SU-DHL-6 (cell line): ENCODE measurements around the gene CADM1.

Source experiments
- H2AFZ ChIP-seq: fragments of 200-600 bp; sonication (generic); 2 replicates; pipeline ENCODE4 v1.6.1; 2014; ENCODE audit warnings: low read depth, mild to moderate bottlenecking, moderate library complexity, mixed read lengths, antibody characterized with exemption, low read length; ENCODE audit not compliant: severe bottlenecking
- H3F3A ChIP-seq: fragments of 200-600 bp; shearing (Covaris generic); 2 replicates; pipeline ENCODE4 v1.6.0; 2016; ENCODE audit warnings: antibody characterized with exemption, mild to moderate bottlenecking; ENCODE audit not compliant: insufficient read depth
- H3K27ac ChIP-seq: fragments of 200-600 bp; sonication (generic); 2 replicates; pipeline ENCODE4 v1.5.1; 2016; ENCODE audit warnings: low read depth, mild to moderate bottlenecking, low read length, moderate library complexity, mixed read lengths
- H3K27me3 ChIP-seq: fragments of 200-600 bp; sonication (generic), shearing (Covaris generic); 2 replicates; pipeline ENCODE4 v1.6.0; 2014; ENCODE audit warnings: mild to moderate bottlenecking, low read length
- H3K36me3 ChIP-seq: fragments of 200-600 bp; sonication (generic); 2 replicates; pipeline ENCODE4 v1.6.1; 2014; ENCODE audit warnings: mild to moderate bottlenecking, low read length, mixed read lengths
- H3K4me2 ChIP-seq: fragments of 300-600, 200-600 bp; shearing (Covaris generic), sonication (generic); 2 replicates; pipeline ENCODE4 v1.6.0; 2014; ENCODE audit warnings: low read length, low read depth, mild to moderate bottlenecking; ENCODE audit not compliant: poor library complexity, severe bottlenecking
- H3K4me3 ChIP-seq: fragments of 200-600 bp; sonication (generic); 2 replicates; pipeline ENCODE4 v1.5.1; 2014; ENCODE audit warnings: antibody characterized with exemption, low read length, mild to moderate bottlenecking, mixed read lengths; ENCODE audit not compliant: insufficient read depth, poor library complexity, severe bottlenecking
- H3K79me2 ChIP-seq: fragments of 200-600 bp; sonication (generic); 2 replicates; pipeline ENCODE4 v1.6.1; 2014; ENCODE audit warnings: mild to moderate bottlenecking, low read length, moderate library complexity; ENCODE audit not compliant: insufficient read depth
- H3K9ac ChIP-seq: fragments of 200-600 bp; sonication (generic); 2 replicates; pipeline ENCODE4 v1.7.0; 2014; ENCODE audit warnings: mild to moderate bottlenecking, low read length
- H3K9me2 ChIP-seq: fragments of 200-600 bp; sonication (generic); replicated peaks from 2 replicates; pipeline ENCODE4 v1.6.1; 2014; ENCODE audit warnings: low read length; ENCODE audit not compliant: insufficient read depth
- H3K9me3 ChIP-seq: fragments of 200-600 bp; sonication (generic); 2 replicates; pipeline ENCODE4 v1.6.1; 2014; ENCODE audit warnings: low read length, mixed read lengths; ENCODE audit not compliant: insufficient read depth
- H4K20me1 ChIP-seq: fragments of 200-600 bp; sonication (generic); 2 replicates; pipeline ENCODE4 v1.6.1; 2014; ENCODE audit warnings: low read depth, mild to moderate bottlenecking, antibody characterized with exemption, low read length, moderate library complexity, mixed read lengths
- EZH2phosphoT487 ChIP-seq: fragments of 200-600 bp; sonication (generic), shearing (Covaris generic); conservative IDR thresholded peaks from 2 replicates; pipeline ENCODE4 v1.6.1; 2018; ENCODE audit warnings: mild to moderate bottlenecking, antibody characterized with exemption, low read length, moderate library complexity, mixed read lengths
- TF ChIP-seq, protein P1 (sequence below): fragments of 200-600 bp; sonication (generic); IDR thresholded peaks from one replicate; pipeline ENCODE4 v1.5.1; 2017; ENCODE audit warnings: antibody characterized with exemption, mild to moderate bottlenecking, low read length, moderate library complexity; ENCODE audit not compliant: insufficient read depth, poor library complexity, severe bottlenecking

CADM1 gene

DNA sequence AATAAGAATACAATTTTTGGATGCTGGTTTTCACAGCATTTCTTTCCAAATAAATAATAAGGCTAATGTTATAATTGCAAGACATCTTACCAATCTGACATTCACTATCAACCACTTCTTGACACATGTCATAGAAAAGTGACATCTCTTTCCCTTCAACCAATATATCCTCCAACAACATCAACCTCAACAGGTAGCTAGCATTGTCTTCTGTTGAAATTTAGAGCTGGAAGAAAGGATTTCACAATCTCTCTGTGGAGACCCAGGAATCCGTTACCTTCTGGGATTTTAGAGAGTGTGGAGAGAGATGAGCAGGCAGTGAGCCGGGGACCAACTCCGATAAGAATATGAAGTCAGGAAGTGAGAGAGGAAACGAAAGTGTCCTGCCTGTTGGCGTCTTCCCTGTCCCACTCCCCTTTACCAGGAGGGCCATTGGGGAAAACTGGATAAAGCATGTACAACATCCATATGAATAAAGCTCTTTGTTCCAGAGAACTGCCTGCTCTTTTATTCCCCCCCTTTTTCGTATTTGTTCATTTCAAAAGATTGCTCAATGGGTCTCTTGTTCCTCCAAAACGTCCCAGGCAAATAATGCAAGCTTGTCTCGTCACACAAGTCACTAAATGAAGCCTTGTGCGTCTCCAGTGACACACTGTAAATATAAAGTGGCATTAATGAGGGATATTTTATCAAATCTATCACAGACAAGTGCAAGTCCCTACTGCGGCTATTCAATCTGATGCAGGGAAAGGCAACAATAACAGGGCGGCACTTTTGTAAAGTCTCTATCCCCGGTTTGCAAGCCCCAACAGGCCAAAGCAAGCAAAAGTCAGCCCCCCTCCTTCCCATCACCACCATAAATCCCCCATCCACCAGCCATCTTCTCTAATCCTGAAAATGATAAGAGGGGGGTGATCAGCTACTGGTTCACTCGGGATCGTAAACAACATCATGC, 3.4 kb downstream of the CADM1 start:
- H3K27me3 ChIP-seq, result no peaks in the 10 kb centered on the region
- H3K27ac ChIP-seq, result no peak overlapping the region
- H3F3A ChIP-seq, result no peaks in the 10 kb centered on the region
- no peaks in the 10 kb centered on the region for H4K20me1 ChIP-seq
- TF ChIP-seq, protein P1, sequence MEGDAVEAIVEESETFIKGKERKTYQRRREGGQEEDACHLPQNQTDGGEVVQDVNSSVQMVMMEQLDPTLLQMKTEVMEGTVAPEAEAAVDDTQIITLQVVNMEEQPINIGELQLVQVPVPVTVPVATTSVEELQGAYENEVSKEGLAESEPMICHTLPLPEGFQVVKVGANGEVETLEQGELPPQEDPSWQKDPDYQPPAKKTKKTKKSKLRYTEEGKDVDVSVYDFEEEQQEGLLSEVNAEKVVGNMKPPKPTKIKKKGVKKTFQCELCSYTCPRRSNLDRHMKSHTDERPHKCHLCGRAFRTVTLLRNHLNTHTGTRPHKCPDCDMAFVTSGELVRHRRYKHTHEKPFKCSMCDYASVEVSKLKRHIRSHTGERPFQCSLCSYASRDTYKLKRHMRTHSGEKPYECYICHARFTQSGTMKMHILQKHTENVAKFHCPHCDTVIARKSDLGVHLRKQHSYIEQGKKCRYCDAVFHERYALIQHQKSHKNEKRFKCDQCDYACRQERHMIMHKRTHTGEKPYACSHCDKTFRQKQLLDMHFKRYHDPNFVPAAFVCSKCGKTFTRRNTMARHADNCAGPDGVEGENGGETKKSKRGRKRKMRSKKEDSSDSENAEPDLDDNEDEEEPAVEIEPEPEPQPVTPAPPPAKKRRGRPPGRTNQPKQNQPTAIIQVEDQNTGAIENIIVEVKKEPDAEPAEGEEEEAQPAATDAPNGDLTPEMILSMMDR, result no peak
- no peak for TF ChIP-seq EZH2phosphoT487
- no peak overlapping the region for H3K4me3 ChIP-seq
- no peaks in the 10 kb centered on the region for H3K9me3 ChIP-seq
- H3K9me2 ChIP-seq, result no peaks in the 10 kb centered on the region
- H3K79me2 ChIP-seq, result no peaks in the 10 kb centered on the region
- H3K9ac ChIP-seq, result no peak overlapping the region
- H3K4me2 ChIP-seq, result no peak overlapping the region
- H3K36me3 ChIP-seq, result no peaks in the 10 kb centered on the region
- H2AFZ ChIP-seq, result no peak overlapping the region

GRCh38 chr11:115499891-115500290, 4.3 kb downstream of the CADM1 start:
- no peaks in the 10 kb centered on the region for H3F3A ChIP-seq
- no peak overlapping the region for H3K27ac ChIP-seq
- H4K20me1 ChIP-seq, result no peaks in the 10 kb centered on the region
- TF ChIP-seq EZH2phosphoT487, result no peak
- TF ChIP-seq, protein P1, result no peak
- no peak overlapping the region for H2AFZ ChIP-seq
- no peaks in the 10 kb centered on the region for H3K9me2 ChIP-seq
- no peaks in the 10 kb centered on the region for H3K27me3 ChIP-seq
- H3K36me3 ChIP-seq, result no peaks in the 10 kb centered on the region
- no peaks in the 10 kb centered on the region for H3K9me3 ChIP-seq
- no peaks in the 10 kb centered on the region for H3K79me2 ChIP-seq
- no peak overlapping the region for H3K9ac ChIP-seq
- no peak overlapping the region for H3K4me3 ChIP-seq
- H3K4me2 ChIP-seq, result no peak overlapping the region

- no peaks in the 10 kb centered on the region for H3K27me3 ChIP-seq
Observed at GRCh38 chr11:115499241-115499799, 4.9 kb downstream of the CADM1 start.

More at GRCh38 chr11:115499241-115499799, 4.9 kb downstream of the CADM1 start:
- no peaks in the 10 kb centered on the region for H4K20me1 ChIP-seq
- no peaks in the 10 kb centered on the region for H3F3A ChIP-seq
- no peak overlapping the region for H3K4me2 ChIP-seq
- no peak overlapping the region for H3K27ac ChIP-seq
- TF ChIP-seq EZH2phosphoT487, result no peak
- TF ChIP-seq, protein P1, result no peak
- no peak overlapping the region for H2AFZ ChIP-seq
- H3K4me3 ChIP-seq, result no peak overlapping the region
- H3K36me3 ChIP-seq, result no peaks in the 10 kb centered on the region
- no peak overlapping the region for H3K9ac ChIP-seq
- H3K79me2 ChIP-seq, result no peaks in the 10 kb centered on the region
- H3K9me3 ChIP-seq, result no peaks in the 10 kb centered on the region
- no peaks in the 10 kb centered on the region for H3K9me2 ChIP-seq
